Hematopoietic multipotent progenitor cell (in vitro differentiated cells): ENCODE results near the gene KRT15. TPM values are rescaled to one million over a fixed set of nuclear protein-coding genes. Genes with fewer than 3 reads are reported as not detected.

Experiments used
- DNase-seq, 3 donors: peaks; one replicate each; pipeline ENCODE4 v3.0.0-alpha.2; 2011 to 2015; ENCODE audit warnings: low read depth in 2 of 3, low spot score in 2 of 3
- total RNA-seq: library from RNA; depleted of rRNA; stranded (reverse); fragments of >200 nt; gene quantifications from one replicate; pipeline ENCODE4 v1.2.3, GENCODE V29; 2012

The KRT15 gene
- not detected for total RNA-seq

DNA sequence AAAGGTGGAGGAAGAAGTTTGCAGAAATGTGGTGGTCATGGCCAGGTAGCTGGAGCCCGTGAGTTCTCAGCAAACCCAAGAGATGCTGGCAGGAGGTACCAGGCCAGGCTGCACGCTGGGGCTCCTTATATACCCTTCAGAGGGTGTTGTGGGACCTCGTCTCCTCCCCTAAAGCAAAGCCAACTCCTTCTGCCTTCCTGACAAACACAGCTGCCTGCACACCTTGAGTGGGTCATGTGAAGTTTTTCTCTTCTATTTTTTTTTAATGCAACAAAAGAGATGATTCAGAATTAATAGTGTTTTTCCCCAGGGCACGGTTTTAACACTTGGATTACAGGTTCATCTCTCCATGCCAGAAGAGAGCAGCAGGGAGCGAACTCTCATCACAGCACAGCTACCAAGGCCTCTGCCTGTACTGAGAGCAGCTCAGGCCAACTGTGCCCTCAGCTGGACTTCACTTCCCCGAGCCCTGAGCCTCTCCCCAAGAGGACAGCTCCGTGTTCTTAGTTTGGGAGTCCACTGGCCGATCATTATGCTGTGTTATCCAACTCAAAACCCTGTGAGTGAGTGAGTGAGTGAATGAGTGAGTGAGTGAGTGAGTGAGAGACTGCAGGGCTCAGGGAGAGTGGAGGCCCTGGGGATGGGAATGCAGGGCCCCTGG is at the start of gene KRT15:
KRT15 (minus strand) TSS at position 102 of the 661 bp plus-strand sequence; CDS start at position 39, 63 bp downstream.
- DNase-seq = no peak

DNA sequence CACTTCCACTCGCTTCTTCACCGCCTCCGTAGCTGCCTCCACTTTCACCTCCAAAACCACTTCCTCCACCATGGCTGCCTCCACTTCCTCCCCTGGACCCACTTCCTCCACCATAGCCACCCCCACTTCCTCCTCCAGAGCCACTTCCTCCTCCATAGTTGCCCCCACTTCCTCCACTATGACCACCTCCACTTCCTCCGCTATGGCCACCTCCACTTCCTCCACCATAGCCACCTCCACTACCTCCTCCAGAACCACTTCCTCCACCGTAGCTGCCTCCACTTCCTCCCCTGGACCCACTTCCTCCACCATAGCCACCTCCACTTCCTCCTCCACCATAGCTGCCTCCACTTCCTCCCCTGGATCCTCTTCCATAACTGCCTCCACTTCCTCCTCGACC is 48.6 kb upstream of the KRT15 start:
- DNase-seq = no peak

DNA sequence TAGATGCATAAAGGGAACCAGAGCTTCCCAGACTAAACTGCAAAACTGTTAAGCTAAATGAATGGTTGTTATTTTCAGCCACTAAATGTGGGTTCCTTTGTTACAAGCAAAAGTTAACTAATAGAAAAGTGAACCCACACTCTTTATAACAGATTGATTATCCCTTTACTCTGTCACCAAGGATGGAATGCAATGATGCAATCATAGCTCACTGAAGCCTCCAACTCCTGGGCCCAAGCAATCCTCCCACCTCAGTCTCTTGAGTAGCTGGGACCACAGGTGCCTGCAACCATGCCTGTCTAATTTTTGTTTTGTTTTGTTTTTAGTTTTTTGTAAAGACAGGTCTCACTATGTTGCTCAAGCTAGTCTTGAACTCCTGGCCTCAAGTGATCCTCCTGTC is 46.6 kb upstream of the KRT15 start:
- no peak for DNase-seq

DNA sequence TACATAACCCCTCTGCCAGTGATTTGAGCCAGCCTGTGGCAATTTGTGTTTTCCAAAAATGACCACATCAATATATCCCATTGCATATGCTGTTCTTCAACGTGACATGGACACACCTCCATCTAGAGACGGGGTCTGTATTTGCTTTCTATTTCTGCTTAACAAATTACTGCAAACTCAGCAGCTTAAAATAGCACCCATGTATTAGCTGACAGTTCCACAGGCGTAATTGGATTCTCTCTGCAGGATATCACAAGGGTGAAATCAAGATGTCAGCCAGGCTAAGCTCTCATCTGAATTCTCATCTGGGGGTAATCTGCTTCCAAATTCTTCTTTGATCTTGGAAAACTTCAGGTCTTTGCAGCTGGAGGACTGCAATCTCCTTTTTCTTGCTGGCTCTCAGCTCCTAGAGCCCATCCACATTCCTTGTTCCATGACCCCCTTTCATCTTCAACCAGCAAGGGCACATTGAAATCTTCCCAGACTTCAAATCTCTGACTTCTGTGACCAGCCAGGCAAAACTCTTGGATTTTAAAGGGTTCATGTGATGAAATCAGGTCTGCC is 45.0 kb upstream of the KRT15 start:
- DNase-seq = no peak

DNA sequence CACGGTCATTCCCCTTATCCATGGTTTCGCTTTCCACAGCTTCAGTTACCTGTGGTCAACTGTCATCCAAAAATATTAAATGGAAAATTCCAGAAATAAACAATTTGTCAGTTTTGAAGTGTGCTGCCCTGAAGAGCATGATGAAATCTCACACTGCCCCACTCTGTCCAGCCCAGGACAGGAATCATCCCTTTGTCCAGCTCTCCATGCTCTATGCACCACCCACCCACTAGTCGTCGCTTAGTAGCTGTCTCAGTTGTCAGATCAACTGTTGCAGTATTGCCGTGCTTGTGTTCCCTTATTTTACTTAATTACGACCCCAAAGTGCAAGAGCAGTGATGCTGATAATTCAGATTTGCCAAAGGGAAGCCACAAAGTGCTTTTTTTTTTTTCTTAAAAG is 42.9 kb upstream of the KRT15 start:
- no peak for DNase-seq

DNA sequence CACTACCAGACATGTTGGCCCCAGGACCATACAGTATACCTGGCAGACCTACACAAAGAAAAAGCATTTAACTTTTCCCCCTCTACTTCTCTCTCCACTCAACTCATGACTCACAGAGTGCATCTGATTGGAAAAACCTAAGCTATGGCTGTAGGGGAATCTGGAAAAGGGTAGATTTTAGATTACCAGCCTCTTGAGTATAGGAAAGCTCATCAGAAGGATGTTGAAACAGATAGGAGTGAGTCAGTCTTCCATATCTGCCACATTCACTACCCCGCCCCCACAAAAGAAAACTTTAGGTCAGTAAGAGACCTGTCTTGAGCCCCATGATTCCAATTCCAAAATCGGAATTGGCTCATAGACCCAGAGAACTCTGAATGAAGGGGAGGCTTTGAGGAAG is 40.9 kb upstream of the KRT15 start:
- DNase-seq = no peak

DNA sequence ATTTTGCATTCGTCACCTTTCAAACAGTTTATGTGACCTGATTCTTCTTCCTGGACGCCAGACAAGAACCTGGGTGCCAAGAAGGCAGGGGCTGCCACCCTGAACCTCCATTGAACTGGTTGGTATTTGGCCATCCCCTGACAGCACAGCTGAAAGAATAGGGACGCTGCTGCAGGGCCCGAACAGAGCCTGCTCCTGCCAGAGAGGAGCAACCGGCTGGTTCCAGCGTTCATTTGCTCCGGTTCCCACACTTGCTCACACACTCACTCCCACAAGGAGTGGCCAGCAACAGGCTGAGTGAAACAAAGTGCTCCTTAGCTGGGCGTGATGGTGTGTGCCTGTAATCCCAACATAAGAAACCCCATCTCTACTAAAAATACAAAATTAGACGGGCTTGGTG is 38.2 kb upstream of the KRT15 start:
- no peak for DNase-seq

DNA sequence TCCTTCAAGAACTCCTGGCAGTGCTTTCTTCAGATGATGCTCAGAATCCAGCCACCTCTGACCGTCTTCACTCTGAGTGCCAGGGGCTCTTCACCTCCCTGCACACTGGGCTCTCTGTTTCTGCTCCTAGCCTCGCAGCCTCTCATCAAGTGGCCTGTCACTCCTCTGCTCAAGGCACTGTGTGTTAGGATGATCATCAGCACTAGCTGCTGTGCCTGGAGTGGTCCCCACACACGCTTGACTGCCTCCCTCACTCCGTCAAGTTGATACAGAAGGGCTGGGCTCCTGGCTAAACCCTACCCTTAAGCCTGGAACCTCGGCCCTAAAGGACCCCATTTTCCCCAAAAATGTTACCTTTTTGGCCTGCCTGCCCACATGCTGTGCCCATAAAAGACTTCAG is 37.6 kb upstream of the KRT15 start:
- no peak for DNase-seq

DNA sequence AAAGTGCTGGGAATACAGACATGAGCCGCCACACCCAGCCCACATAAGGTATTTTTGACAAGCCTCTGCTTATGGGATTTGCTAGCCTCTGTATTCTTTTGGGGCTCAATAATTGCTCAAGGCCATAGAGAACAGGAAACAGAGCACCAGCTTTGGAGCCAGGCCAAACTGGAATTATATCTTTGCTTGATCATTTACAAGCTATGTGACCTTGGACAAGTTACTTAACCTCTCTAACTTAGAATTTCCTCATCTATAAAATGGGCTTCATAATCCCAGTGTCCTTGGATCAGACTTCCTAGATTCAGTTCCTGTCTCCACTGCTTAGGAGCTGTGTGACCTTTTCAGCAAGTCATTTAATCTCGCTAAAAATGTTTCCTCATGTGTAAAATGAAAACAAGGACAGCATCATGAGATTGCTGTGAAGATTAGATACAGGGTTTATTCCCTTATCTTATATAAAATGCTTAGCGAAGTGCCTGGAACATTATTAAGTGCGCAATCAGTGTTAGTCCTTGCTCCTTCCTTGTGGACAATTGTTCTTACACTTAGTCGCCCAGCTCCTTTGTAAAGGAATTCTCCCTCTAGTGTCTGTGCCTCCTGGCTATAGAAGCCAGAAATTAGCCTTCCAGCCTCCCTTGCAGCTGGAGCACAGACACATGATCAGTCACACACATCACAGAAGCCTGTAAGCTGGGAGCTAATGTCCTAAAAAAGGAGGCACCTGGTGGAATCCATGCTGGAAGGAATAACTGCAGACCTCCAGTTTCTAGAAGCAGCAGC is 36.6 kb upstream of the KRT15 start:
- DNase-seq = no peak

DNA sequence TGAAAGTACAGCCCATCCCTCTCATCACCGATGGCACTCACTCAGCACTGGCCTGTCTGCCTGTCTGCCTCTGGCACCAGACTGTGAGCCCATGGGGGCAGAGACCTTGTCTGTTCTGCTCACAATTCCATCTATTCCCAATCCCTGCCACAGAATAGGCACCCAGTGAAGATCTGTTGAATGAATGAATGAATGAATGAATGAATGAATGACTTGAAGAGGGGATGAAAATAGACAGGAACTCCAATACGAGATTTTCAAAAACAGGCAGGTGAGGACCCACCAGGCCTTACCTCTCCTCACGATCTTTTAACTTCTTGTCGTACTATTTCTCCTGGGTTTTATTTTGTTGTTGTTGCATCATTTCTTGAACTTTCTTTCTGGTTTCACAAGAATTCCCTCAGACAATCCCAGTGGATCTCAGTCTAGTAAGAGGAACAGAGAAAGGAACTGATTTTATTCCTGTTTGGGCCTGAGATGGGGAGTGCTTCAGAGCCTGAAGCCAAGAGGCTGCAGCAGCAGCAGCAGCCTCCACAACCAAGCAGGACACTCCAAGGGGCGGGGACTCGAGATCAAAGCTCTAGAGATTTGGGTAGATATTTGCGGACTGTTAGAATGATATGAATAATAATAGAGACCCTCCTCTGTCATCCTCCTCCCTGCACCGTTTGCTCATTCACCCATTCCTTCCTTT is 35.4 kb upstream of the KRT15 start:
- DNase-seq = no peak

DNA sequence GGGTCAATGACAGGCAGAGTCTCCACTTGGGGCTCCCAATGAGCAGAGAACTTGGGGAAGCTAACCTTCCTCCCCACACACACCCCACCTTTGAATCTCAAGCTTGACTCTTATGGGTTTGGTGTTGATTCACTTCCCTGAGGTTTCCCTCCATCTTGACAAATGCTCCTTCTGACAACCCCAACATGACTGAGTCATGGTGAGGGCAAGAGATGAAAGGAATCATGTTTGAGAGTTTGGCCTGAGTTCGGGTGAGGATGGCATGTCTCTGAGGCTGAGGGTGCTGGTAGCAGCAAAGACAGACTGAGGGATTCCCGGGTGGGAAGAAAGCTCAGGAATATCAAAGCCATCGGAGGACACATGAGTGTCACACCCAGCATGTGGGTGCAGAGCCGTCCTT is 34.5 kb upstream of the KRT15 start:
- DNase-seq = no peak

DNA sequence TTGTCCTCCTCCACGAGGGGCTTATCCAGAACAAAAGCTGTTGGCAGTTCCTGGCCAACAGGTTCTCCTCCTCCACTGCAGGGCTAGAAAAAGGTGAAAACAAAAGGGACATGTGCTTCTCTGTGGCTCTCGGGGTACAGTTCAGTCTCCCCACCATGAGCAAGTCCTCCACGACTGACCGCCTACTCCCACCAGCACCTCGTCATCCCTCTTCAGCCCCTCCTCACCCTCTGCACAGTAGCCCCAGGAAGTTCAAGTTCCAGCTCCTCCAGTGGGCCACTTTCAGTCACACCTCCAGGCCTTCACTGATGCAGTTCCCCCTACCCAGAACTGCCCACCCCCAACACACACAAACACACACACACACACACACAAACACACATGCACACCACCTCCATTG is 33.8 kb upstream of the KRT15 start:
- DNase-seq = no peak

DNA sequence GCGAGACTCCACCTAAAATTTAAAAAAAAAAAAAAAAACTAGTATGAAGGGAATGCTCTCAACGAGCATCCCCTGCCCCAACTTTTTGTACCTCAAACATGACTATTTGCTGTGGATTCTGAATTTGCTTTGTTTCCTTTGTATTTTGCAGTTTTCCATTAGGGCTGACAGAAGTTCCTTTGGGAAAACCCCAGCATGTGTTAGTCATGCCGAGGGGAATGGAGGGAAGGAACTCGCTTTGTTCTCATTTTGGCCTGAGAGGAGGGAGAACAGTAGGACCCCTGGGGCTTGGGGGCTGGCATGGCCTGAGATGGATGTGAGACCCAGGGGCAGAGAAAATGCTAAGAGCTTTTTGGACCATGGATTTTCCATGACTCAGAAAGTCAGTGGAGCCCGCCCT is 32.7 kb upstream of the KRT15 start:
- no peak for DNase-seq

DNA sequence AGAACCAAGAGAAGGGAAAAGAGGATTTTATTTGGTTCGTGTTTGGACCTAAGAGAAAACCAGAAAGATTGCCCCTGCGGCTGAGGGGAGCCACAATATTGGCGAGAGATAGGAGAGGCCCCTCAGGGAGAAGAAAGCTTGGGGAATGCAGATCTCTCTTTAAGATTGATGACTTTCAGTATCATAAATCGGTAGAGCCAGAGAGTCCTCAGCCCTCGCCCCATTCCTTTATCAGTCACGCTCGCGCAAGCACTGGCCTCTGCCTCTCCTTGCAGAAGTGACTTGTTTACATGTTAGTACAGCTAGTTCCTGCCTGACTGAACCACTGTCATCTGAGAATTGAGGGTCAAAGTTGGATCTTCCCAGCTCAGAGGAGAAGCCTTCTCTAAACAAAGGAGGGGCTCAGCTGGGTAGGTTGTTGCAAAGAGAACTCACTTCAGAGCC is 30.9 kb upstream of the KRT15 start:
- no peak for DNase-seq

DNA sequence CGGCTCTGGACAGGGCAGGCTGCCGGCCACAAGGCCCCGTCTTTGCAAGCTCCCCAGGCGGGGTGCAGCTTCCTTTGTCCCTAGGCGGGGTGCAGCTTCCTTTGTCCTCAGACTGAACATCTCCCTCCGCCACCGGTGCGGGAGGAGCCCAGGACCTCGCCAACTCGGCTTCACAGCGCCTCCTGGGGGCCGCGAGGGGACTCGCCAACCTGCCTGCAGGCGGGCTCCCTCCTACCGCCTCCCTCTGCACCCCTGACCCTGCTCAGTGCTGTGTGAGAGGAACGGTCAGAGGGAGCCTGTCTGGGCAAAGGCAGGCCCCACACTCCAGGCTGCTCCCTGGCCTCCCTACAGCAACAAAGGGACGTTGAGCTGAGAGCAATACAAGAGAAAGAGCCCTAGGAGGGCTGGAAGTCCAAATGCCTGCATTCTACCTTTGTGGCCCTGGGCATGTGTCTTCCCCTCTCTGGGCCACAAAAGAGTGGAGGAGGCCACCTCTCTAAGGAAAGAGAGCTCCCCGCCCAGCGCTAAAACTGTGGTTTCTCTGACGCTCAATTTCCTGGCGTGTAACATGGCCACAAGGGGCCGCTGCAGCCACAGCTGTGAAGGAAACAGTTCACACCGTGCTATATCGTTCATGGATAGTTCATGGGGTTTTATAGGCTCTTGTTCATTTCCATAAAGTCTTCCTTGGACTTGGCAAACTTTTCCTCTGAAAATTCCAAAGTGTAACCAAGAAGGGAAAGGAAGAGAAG is 30.3 kb upstream of the KRT15 start:
- peak; percentile 63 to 89 (median 70) for DNase-seq

DNA sequence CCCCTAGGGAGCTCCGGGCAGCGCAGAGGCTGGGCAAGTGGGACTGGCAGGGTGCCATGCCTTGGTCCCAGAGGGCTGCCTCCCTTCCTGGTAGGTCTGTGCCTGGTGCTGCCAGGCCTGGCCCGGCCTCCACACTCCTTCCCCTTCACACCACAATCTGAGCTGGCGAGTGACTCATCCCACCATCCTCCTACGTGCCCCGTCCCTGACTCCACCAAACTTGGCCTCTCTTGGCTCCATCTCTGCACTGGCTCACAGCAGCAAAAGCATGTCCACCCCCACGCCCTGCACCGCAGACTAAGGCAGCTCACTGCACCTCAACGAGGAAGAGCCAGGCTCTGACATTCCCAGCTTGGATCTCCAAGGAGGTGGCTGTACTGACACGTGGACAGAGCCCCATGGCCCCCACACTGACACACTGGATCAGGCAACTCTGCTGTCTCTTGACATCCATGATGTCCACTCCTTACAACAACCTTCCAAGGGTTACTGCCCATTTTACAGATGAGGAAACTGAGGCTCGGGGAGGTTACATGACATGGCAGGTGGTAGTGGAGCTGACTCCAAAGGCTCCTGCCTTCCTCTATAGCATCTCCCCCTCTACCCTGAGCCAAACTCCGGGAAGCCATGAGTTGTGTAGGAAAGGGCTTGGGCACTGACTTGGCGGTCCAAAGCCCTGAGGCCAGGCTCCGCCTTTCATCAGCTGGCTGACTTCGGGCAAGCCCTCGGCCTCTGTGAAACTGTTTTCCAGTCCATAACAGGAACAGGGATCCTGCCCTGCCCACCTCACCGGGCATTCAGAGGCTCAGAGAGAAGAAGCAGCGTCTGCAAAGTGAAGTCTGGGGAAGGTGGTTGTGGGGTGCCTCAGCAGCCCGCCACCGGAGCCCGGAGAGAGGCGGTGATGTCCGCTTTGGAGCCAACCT is 29.5 kb upstream of the KRT15 start:
- DNase-seq = peak in 2 of 3 donors; percentile 70 to 73

DNA sequence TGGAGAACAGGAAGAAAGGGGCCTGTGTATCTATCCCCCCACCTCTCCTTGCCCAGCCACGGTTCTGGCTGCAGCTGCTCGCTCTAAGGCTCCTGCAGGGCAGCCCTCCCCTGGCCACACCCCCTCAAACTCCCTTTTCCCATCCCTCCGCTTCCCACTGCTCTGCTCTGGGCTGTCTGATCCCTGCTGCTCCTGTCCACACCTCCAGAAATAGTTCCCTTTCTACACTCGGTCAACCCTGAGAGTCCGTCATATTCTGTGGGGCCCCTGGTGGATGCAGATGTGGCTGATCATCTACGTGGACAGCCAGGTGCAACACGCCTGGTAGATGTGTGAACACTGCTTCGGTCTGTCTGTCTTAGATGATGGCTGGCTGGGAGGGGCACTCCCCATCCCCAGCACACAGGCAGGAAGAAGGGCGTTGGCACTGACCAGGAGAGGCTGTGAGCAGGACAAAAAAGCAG is 28.7 kb upstream of the KRT15 start:
- no peak for DNase-seq

DNA sequence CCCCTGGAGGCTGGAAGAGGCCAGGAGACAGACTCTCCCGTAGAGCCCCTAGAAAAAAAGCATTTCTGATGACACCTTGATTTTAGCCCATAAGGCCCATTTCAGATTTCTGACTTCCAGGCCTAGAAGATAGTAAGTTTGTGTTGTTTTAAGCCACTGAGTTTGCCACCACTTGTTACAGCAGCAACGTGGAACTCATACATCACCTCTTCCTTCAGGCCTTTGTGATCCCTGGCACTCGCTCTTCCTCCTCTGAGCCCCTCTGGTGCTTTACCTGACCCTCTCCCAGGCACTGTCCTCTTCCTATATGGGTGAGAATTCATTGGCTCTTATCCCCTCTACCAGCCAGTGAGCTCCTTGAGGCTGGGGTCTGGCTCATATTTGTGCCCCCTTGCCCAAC is 28.1 kb upstream of the KRT15 start:
- no peak for DNase-seq

DNA sequence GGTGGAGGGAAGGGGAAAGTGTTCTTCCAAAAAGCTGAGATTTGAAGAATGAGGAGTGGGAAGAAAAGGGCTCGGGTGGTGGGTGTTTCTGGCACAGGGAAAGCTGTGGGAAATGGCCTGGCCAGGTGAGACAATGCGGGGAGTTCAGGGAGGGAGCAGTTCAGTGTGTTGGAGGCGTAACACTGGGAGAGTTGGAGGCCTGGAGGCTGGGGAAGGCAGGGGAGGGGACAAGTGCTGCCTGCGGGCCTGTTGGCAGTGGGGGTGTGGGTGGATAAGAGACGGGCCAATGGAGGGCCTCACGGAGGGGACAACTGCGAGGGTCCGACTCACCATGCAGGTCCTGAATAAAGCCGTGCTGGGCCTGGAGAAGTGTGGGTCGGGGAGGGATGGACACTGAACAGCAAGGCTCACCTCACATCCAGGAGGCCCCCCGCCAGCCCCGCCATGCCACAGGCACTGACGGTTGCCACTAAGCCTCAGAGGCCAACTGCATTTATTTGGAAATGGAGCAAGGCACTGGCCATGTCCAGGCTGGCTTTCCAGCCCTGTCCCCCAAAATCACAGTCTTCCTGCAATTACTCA is 27.2 kb upstream of the KRT15 start:
- no peak for DNase-seq
